Pancreas (tissue), 10 donors: ENCODE data around the gene SEC24D. TPM values are rescaled to one million over a fixed set of nuclear protein-coding genes. Genes with fewer than 3 reads are reported as not detected.

Source experiments
- ATAC-seq, 4 donors: fragments of 200-7000 bp; cut with Tn5 transposase; one replicate each; pipeline versions ENCODE4 v1.8.0 to v1.9.1; 2020; ENCODE audit warnings: mild to moderate bottlenecking in 4 of 4, moderate library complexity in 4 of 4
- DNase-seq, 6 donors: peaks; one replicate each; pipeline ENCODE4 v3.0.0-alpha.2; 2020
- FAIRE-seq: peaks from 2 replicates; lab custom pipeline; 2012; peaks lifted over from hg19 to GRCh38; lab: Jason Lieb, UNC
- H3K27ac ChIP-seq, 4 donors: fragments of 200-600 bp; sonication (generic); 1 replicate in 3 of 4; 2 replicates in 1 of 4; pipeline versions ENCODE4 v1.5.0 to v1.8.0; 2020
- H3K27me3 ChIP-seq, 4 donors: fragments of 200-600 bp; one replicate each; pipeline ENCODE4 v1.8.0; 2021
- H3K36me3 ChIP-seq, 3 donors: fragments of 200-600 bp; sonication (generic) in 1 of 3; one replicate each; pipeline versions ENCODE4 v1.5.0 to v1.8.0; 2020 to 2021
- H3K4me1 ChIP-seq, 3 donors: fragments of 200-600 bp; one replicate each; pipeline ENCODE4 v1.8.0; 2021
- H3K4me3 ChIP-seq, 4 donors: fragments of 200-600 bp; sonication (generic) in 2 of 4; one replicate each; pipeline versions ENCODE4 v1.5.0 to v1.8.0; 2020 to 2021
- H3K9me3 ChIP-seq, 4 donors: fragments of 200-600 bp; one replicate each; pipeline ENCODE4 v1.8.0; 2021
- CTCF ChIP-seq, 4 donors: fragments of 200-600 bp; sonication (generic) in 3 of 4; IDR thresholded peaks; one replicate each; pipeline versions ENCODE4 v1.5.0 to v1.8.0; 2021; ENCODE audit warnings: antibody characterized with exemption in 4 of 4
- WGBS, 2 donors: extraction: QIAGEN DNeasy Blood & Tissue Kit; methylation state at CpG; one replicate each; pipeline ENCODE4 v1.1.7; 2013; 5-methylcytosine and 5-hydroxymethylcytosine counted together
- intact Hi-C, 3 donors: fragments of 100-400 bp; cut with DNase I; formaldehyde crosslinking; loops; one replicate each; pipeline versions ENCODE4 v1.11.1 to v1.14.2; 2022
- polyA plus RNA-seq, 2 donors: library from polyadenylated mRNA; stranded (reverse); fragments of 200-250 nt; gene quantifications; one replicate each; pipeline ENCODE4 v1.2.3, GENCODE V29; 2013
- total RNA-seq, 6 donors: library from RNA; stranded (reverse); fragmentation: NEBNext Ultra II Directional in 4 of 6; extraction: Animal tissue kit (Norgen Biotek cat#: 25700) in 4 of 6; gene quantifications; one replicate each; pipeline versions ENCODE4 v1.2.1 to v1.2.4, GENCODE V29; 2021 to 2023
- donor health status: healthy with polysubstance abuse.
- donor health status: DM: no; HTN: no; CAD: no; lungs with moderate emphysema.
- donor health status: DM: no; HTN: no; CAD: no.
- donor health status: control.
- donor health status: control.
- donor health status: Bipolar disorder and iron deficiency.
- donor health status: DM: yes; HTN: yes; CAD: no.
- donor health status: DM: no; HTN: no; CAD: no.
- donor health status: DM: no; HTN: no; CAD: no.
- donor health status: DM: yes; HTN: yes; CAD: no.

Gene SEC24D
- total and polyA plus RNA-seq, 8 donors: 10.9 to 49.6 (median 35.1) TPM

DNA sequence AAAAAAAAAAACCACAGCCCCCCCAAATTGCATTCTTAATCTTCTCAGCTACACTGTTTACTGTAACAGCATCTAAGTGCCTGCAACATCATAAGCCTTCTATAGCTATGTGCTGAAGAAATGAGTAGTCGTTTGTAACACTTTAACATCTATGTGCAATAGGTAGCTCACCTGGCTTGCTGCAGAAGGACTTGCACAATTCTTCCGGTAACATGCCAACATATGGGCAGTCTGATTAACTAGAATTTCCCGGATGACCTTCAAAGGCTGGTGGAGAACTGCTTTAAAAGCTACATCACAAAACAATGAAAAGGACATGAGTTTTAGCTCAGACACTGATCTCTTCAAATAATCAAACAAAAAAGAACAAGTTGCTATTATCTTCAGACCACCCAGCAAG, 97.8 kb downstream of the SEC24D start:
- H3K36me3 ChIP-seq: peaks cover 0 to 44% (median 11%) of the 10 kb centered on the region in 3 donors
- no peaks in the 10 kb centered on the region for H3K27me3 ChIP-seq
- intact Hi-C loops: no loop called here
- 34 to 35% methylated on average over 3 of the region's 3 CpGs for WGBS, 2 donors
- peak in 3 of 4 donors; percentile 56 to 68 (median 59) for ATAC-seq
- no peak for FAIRE-seq
- DNase-seq: peak in 2 of 6 donors; percentile 10 to 24
- no peaks in the 10 kb centered on the region for H3K9me3 ChIP-seq
- H3K4me3 ChIP-seq: no peak overlapping the region
- no peak overlapping the region for H3K27ac ChIP-seq
- TF ChIP-seq CTCF (IDR thresholded peaks at IDR 0.05): no peak
- H3K4me1 ChIP-seq: peaks cover 0 to 12% (median 0%) of the 10 kb centered on the region in 3 donors

- FAIRE-seq (no peak), DNase-seq (no peak), ATAC-seq (no peak)
- TF ChIP-seq CTCF (IDR thresholded peaks at IDR 0.05): no peak
- H3K4me3 ChIP-seq: no peak overlapping the region
- no peak overlapping the region for H3K27ac ChIP-seq
- H3K4me1 ChIP-seq: peaks cover 0 to 12% (median 0%) of the 10 kb centered on the region in 3 donors
- no peaks in the 10 kb centered on the region for H3K27me3 ChIP-seq
- H3K36me3 ChIP-seq: peaks cover 0 to 52% (median 19%) of the 10 kb centered on the region in 3 donors
- H3K9me3 ChIP-seq: no peaks in the 10 kb centered on the region
- intact Hi-C loops: no loop called here
These were observed 99.0 kb downstream of the SEC24D start for GRCh38 chr4:118736900-118737299.

DNA sequence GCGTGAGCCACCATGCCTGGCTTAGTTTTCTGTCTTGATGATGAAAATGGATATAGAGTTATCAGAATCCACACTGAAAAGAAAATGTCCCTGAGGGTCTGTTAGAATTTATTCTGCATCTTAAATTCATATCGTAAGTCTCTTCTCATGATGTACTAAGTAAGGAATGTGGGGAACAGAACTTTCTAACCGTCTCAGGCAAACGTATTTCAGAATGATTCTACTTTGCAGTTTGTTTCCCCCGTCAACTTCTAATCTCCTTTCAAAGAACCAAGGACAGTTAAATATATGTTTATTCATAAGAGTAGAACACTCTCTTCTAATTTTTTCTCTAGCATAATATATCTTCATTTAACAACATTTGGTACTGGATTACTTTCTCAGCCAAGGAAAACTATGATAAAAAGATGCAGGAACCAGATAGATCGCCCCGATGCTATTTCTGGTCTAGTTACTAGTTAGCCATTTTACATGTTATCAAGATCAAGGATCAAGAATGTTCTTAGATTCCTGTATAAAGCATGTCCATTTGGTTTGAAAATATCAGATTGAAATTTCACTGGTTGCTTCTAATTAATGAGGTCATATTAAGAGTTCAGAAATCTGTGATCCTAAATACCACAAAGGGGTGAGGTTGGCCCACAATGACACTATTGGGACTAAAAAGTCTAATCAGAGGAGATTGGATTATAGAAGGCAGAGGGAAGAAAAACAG, 101.3 kb downstream of the SEC24D start:
- intact Hi-C loops: no loop called here
- no peaks in the 10 kb centered on the region for H3K27me3 ChIP-seq
- peaks cover 0 to 12% (median 0%) of the 10 kb centered on the region in 3 donors for H3K4me1 ChIP-seq
- no peak overlapping the region for H3K4me3 ChIP-seq
- no peak overlapping the region for H3K27ac ChIP-seq
- H3K36me3 ChIP-seq: peaks cover 0 to 60% (median 17%) of the 10 kb centered on the region in 3 donors
- no peak for ATAC-seq
- DNase-seq: no peak
- H3K9me3 ChIP-seq: no peaks in the 10 kb centered on the region
- 76 to 80% methylated on average over 7 of the region's 7 CpGs for WGBS, 2 donors
- no peak for FAIRE-seq
- TF ChIP-seq CTCF (IDR thresholded peaks at IDR 0.05): no peak

DNA sequence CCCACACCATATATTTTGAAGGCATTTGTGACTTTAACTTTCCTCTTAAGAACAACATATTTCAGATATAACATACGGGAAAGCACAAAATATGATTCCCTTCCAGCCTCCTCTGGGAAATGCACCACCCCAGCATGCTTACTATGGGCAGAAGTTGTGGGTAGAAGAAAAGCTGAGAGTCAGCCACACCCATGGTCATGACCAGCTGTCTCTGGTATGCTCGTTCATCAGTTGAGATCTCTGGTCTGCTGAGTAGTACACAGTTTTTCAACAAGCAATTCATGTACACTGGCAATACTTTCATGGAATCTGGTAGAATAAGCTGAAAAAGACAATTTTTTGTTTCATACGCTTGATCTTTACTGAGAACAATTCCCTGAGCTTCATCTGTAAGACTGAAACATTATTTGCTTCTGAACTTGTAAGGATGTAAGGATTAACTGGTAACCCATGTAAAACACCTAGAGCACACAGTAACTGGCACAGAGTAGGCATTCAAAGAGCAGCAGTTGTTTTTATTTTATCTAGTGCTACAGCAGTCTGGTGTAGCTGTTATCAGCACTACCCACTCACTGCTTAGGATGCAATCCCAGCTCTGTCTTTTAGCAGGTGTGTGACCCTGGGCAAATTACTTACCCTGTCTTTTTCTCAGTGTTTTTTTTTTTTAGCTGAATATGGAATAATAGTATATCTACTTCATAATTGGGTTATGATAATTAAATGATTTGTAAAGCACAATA, 103.2 kb downstream of the SEC24D start:
- Histone ChIP-seq H3K9me3 (no peaks in the 10 kb centered on the region), H3K27me3 (no peaks in the 10 kb centered on the region), H3K4me1 (no peaks in the 10 kb centered on the region), H3K36me3 (peaks cover under 1 to 64% (median 24%) of the 10 kb centered on the region in 3 donors), H3K4me3 (no peak overlapping the region), H3K27ac (no peak overlapping the region)
- no peak for TF ChIP-seq CTCF (IDR thresholded peaks at IDR 0.05)
- ATAC-seq (no peak), DNase-seq (no peak), FAIRE-seq (no peak)
- intact Hi-C loops: no loop called here
- WGBS, 2 donors: 62 to 88% methylated on average over 3 of the region's 3 CpGs

- FAIRE-seq: no peak
These were observed 105.2 kb downstream of the SEC24D start for GRCh38 chr4:118730683-118731082.

More at GRCh38 chr4:118730683-118731082, 105.2 kb downstream of the SEC24D start:
- H3K27me3 ChIP-seq: no peaks in the 10 kb centered on the region
- no peak for TF ChIP-seq CTCF (IDR thresholded peaks at IDR 0.05)
- ATAC-seq: no peak
- H3K4me1 ChIP-seq: no peaks in the 10 kb centered on the region
- no peak overlapping the region for H3K4me3 ChIP-seq
- DNase-seq: no peak
- intact Hi-C loops: no loop called here
- H3K9me3 ChIP-seq: no peaks in the 10 kb centered on the region
- no peak overlapping the region for H3K27ac ChIP-seq
- peaks cover 4 to 65% (median 30%) of the 10 kb centered on the region in 3 donors for H3K36me3 ChIP-seq
